NCI-H446 treated with DMSO at 0.1 percent for 48 hours (cell line): ENCODE results near the gene ABHD8.
A peak's percentile ranks its signal among the peaks of the same experiment; 100 is the strongest.

ENCODE experiments used
- DNase-seq: peaks from one replicate; lab custom pipeline; 2025; lab: John Stamatoyannopoulos, UW

Gene ABHD8

GRCh38 chr19:17333611-17334413 is 30.6 kb upstream of the ABHD8 start:
- no peak for DNase-seq

- peak; percentile 53 for DNase-seq
Observed at GRCh38 chr19:17332677-17333581, 29.7 kb upstream of the ABHD8 start.

- no peak for DNase-seq
Observed at GRCh38 chr19:17332360-17332676, 29.1 kb upstream of the ABHD8 start.

- no peak for DNase-seq
Observed at GRCh38 chr19:17331045-17331558, 27.9 kb upstream of the ABHD8 start.

- DNase-seq = no peak
Observed at GRCh38 chr19:17330262-17331044, 27.2 kb upstream of the ABHD8 start.

- DNase-seq = no peak
Observed at GRCh38 chr19:17329366-17330261, 26.4 kb upstream of the ABHD8 start.

- no peak for DNase-seq
Observed at GRCh38 chr19:17328517-17329365, 25.5 kb upstream of the ABHD8 start.

GRCh38 chr19:17327654-17328516 is 24.7 kb upstream of the ABHD8 start:
- no peak for DNase-seq

- DNase-seq = no peak
Observed at GRCh38 chr19:17327068-17327653, 23.9 kb upstream of the ABHD8 start.

GRCh38 chr19:17326595-17326966 is 23.4 kb upstream of the ABHD8 start:
- no peak for DNase-seq

GRCh38 chr19:17325881-17326594 is 22.8 kb upstream of the ABHD8 start:
- no peak for DNase-seq

GRCh38 chr19:17325133-17325532 is 21.9 kb upstream of the ABHD8 start:
- no peak for DNase-seq

GRCh38 chr19:17324357-17325114 is 21.3 kb upstream of the ABHD8 start:
- no peak for DNase-seq

GRCh38 chr19:17323964-17324332 is 20.7 kb upstream of the ABHD8 start:
- no peak for DNase-seq

GRCh38 chr19:17323300-17323963 is 20.2 kb upstream of the ABHD8 start:
- no peak for DNase-seq

GRCh38 chr19:17322854-17323253 is 19.6 kb upstream of the ABHD8 start:
- DNase-seq = no peak
